SIG-M5 treated with dmso at 0.1 percent for 504 hours (cell line): Measurements from ENCODE around the gene SELENOM.
"Not testable (repeated sequence)": the region's sequence is repeated elsewhere in the genome, so short reads cannot be mapped to it uniquely, and the experiment has no call there.

Experiments used
- DNase-seq: peaks from one replicate; lab custom pipeline; 2025; ENCODE audit not compliant: unreplicated experiment; lab: John Stamatoyannopoulos, UW

SELENOM gene

DNA sequence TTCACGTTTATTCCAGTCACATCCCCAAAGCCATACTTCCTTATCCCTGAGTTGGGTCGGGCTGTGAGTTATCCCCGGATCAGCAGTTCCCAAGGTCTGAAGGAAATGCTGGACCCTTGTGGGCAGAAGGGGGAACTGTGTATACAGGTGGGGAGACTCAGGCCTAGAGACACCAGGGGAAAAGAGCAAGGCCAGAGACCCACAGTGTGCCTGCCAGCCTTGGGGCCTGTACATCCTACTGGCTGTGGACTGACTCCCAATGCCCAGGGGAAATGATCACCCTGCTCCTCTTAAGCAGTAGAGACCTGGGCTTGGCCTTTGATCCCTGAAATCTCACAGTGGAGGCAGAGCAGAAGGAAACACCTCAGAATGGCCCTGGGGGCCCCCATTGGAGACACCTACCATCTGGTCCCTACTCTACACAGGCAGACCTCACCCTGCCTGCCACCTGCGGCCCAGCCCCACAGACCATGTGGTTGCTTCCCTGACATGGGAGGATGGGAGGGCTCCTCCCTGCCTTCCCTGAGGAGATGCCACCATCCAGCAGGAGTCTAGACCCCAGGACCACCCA is 1.3 kb downstream of the SELENOM start:
- no peak for DNase-seq

DNA sequence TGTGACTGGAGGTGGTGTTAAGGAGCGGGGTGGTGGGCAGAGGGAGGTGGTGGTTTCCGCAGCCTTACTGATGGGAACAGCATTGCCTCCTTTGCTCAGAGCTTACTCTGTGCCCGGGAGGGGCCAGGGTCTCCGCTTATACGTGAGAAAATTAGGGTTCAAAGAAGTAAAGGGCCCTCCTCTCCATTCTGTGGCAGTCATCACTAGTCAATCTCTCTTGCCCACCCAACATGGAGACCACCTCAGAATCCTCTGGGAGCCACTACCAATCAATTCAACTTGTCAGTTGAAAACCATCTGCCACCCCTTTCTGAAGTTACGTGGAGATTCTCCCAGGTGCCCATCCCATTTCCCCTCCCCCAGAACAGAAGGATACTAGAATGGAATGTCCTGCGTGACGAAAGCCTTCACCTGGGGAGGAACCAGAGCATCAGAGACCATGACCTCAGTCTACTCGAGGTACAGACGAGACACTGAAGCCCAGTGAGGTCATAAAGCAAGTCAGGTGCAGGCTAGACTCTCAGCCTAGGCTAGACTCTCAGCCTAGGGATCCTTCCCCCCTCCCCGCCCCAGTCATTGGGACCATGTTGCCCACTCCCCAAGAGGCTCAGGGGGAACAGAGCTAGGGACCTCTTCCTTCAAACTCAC is 2.0 kb downstream of the SELENOM start:
- DNase-seq: no peak

GRCh38 chr22:31104869-31105268 is 2.5 kb downstream of the SELENOM start:
- DNase-seq: no peak

GRCh38 chr22:31103899-31104694 is 3.3 kb downstream of the SELENOM start:
- DNase-seq: no peak

DNA sequence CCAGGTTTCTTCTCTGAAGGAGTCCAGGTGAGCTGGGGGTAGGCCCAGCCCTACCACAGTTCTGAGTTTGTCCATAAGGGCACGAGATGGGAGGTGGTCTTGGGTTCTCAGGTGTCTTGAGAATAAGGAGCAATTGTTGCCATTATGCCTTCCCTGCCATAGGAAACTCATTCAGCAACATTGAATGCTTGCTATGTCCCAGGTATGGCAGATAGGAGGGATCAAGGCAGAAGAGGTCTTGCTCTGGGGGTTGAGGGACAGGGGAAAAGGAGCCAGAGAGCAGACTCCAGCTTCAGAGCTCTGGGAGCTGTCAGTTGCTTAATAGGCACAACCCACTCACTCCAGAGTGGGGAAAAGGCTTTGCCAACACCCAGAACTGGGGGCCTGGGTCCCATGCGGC is 4.3 kb downstream of the SELENOM start:
- DNase-seq: no peak

DNA sequence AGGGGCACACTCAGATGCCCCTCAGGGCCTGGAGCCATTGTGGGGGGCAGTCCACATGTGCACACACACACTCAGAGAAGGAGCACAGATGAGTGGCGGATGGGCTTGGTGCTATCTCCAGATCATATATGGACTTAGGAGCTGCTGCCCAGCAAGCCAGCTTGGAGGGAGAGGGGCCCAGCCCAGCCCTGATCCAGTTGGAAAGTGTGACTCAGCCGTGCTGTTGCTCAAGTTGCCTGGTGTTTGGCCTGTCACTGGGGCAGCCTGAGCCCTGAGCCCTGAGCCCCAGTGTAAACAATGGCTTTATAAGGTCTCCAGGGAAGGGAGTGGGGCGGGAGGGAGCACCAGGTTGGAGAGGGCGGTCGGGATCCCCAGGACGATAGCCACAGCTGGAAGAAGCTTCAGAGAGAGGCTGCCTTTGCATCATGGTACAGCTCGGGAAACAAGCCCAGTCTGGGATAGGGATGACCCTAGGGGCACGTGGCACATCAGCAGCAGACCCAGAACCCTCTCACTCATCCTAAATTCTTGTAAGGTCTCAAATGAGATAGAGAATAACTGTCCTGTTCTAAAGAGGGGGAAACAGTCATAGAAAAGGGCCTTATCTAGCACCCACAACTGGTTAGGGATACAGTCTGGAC is 4.8 kb downstream of the SELENOM start:
- peak; percentile 15 for DNase-seq

DNA sequence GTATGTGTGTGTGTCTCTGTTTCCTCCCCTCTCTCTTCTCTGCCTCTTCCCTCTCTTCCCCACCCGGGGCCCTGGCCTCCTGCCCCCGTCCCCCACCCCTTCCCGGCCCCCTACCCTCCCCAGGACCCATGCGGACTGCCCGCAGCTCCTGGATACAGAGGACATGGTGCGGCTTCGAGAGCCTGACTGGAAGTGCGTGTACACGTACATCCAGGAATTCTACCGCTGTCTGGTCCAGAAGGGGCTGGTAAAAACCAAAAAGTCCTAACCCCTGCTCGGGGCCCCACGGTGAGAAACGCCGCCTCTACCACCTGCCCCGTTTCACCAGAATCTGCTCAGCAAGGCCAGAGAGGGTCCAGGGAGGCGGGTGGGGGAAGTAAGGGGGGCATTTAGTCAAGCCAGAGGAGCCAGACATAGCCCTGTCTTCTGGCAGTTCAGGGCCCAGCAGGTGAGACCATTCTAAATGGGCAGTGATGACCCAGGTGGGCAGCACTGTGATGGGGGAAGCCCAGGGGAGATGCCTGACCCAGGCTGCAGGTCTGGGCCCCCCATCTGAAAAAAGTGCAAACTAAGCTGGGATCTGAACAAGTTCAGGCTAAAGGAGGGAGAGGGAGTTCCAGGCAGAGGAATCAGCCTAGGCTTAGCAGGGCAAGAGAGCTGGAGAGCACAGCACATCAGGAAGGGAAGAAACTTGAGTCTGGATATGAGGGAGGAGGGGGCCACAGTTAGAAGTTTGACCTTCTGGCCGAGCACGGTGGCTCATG is 6.4 kb downstream of the SELENOM start:
- DNase-seq: no peak

- DNase-seq: no peak
Observed at GRCh38 chr22:31099841-31100761, 7.3 kb downstream of the SELENOM start.

- DNase-seq: no peak
Observed at GRCh38 chr22:31099386-31099785, 8.0 kb downstream of the SELENOM start.

DNA sequence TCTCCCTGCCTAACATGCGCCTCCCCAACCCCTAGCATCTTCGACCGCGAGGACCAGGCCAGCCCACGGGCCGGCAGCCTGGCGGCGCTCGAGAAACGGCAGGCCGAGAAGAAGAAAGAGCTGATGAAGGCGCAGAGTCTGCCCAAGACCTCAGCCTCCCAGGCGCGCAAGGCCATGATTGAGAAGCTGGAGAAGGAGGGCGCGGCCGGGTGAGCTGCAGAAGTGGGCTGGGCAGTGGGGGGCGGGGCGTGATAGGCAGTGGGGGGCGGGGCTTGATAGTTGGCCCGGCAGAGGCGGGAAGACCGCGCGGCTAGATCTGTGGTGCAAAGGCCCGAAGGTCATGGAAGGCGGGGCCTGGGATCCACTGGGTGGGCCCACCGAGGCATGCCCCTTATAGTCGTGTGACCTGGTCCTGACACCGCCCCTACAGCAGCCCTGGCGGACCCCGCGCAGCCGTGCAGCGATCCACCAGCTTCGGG is 8.7 kb downstream of the SELENOM start:
- no peak for DNase-seq

DNA sequence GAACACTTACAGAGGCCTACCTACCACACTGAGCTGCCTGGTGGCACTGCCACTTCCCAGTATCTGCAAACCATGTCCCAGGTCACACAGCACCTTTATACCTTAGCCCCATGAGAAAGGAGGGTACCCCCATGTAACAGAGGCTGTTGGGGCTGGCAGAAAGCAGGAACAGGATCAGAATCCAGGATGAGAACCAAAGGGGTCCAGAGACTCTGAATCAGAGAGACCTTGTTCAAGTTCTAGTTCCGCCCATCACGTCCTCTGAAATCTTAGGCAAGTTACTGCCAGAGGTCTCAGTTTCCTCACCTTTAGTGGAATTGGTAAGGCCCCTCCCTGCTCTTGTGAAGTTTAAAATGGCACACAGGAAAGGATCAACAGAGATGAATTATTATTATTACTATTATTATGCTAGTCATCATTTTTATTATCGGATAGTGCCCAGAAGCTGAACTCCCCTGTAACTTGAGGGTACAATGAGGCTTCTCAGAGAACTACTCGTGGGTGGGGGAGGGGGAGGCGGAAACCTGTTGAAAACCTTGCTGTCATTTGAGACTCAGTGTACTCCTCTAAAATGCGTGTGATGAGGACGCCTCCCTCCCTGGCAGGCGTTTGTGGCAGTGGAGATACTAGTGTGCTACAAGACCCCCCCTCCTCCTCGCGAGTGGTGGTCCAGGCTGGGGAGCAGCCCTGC is 9.3 kb downstream of the SELENOM start:
- DNase-seq: no peak

- DNase-seq: not testable (repeated sequence)
Observed at GRCh38 chr22:31097539-31097938, 9.8 kb downstream of the SELENOM start.

DNA sequence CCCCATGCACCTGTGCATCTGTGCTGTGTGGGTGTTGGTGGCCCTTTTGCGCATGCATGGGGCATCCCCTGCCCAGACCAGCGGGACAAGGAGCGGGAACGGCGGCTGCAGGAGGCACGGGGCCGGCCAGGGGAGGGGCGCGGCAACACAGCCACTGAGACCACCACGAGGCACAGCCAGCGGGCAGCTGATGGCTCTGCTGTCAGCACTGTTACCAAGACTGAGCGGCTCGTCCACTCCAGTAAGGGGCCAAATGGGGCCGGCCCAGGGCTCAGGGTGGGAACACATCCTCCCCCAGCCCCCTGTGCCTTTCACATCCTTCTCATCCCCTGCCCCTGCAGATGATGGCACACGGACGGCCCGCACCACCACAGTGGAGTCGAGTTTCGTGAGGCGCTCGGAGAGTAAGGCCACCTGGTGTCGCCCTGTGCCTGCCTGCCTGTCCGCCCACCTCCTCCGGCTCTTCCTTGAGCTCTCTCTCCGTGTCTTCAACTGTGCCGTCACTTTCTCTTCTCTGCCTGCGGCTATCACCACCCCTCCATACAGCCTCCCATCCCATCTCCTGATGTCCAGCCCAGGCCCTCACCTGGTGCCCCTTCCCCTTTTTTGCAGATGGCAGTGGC is 10.6 kb downstream of the SELENOM start:
- no peak for DNase-seq

DNA sequence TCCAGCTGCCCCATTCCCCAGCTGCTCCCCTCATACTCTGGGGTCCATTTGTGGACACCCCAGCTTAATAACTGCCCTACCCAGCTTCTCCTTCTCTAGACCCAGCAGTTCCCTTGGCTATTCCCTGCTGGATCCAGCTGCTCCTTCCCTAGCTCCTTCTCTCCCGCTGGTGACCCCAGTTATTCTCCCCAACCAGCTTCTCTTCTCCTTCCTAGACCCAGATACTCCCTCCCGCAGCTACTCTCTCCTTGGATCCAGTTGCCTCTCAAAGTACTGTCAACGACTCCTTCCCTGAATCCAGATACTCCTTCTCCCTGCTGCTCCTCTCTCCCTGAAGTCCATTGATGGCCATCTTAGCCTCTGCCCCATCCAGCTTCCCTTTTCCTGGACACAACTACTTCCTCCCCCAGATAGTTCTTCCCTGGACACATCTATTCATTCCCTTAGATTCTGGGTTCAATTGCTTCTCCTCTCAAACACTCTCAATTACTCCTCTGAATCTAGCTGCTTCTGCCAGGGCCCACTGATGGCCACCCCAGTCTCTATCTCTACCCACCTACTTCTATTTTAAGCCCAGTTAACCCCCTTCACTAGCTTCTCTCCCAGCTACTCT is 11.6 kb downstream of the SELENOM start:
- no peak for DNase-seq

DNA sequence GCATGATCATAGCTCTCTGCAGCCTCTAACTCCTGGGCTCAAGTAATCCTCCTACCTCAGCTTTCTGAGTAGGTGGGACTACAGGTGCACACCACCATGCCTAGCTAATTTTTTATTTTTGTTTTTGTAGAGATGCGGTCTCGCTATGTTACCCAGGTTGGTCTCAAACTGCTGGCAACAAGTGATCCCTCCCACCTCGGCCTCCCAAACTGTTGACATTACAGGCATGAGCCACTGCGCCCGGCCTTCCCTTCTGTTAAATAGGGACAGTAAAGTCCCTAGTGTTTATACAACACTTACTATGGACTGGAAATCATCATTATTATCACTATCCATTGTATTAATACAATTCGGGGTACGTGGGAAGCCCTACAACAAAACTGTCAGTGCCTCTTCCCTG is 12.6 kb downstream of the SELENOM start:
- no peak for DNase-seq

GRCh38 chr22:31094021-31094551 is 13.3 kb downstream of the SELENOM start:
- no peak for DNase-seq

DNA sequence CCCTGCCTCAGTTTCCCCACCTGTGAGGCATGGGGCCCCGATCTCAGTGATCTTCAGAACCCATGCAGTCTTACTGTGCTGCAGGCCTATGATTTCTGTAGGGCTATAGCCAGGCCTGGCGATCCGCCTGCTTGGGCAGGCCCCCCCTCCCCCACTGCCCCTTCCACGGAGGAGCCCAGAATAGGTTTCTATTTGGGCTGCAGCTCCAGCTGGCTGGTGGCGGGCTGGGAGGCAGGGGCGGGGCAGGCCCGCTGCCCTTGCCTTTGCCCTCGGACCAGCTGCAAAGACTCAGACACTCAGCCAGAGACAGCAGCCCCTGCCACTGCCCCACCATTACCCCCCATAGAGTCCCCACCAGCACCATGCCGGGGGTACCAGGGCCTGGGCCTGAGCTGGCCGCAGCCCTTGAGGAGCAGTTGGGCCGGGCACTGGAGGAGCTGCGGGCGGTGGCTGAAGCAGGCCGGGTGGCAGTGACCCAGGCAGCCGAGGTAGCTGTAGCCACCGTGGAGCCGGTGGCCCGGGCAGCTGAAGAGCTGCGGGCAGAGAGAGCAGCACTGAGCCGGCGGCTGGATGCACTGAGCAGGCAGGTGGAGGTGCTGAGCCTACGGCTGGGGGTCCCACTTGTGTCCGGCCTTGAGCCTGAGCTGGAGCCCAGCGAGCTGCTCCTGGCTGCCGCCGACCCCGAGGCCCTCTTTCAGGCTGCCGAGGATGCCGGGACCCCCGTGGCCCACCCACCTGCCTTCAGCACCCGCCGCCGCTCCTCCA is 14.1 kb downstream of the SELENOM start:
- DNase-seq: no peak
